Measurements from ENCODE around the gene POLRMT. TPM values are rescaled to one million over a fixed set of nuclear protein-coding genes. Genes with fewer than 3 reads are reported as not detected.

Gene POLRMT
- total RNA-seq, 1 experiment from 2014 or later, result 100 TPM

DNA sequence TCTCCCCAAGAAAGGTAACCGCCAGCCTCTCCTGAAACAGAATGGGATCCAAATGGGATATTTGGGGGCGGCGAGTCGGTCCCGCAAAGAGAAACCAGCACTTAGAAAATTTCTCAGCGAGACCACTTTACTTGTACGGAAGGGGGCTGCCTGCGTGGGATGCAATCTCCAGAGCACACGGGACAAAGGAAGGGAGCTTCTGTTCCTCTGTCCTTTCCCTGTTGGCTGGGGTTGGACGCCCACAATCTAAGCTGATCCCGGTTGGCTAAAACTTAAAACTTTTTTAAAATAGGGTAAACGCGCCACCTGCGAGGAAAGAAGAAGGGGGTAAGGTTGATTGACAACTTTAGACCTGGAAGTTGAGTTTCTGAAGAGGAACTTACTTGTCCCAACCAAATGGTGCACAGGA lies 61.8 kb downstream of the POLRMT start:
- DNase-seq (ENCODE audit: low spot score), result peak; percentile 80
- H3K4me3 ChIP-seq (ENCODE audit: low read depth, low read length, poor library complexity, severe bottlenecking), result peak overlapping the region; percentile 99
- POLR2A ChIA-PET (ENCODE audit: low non-redundant PET), result interaction anchor here (0.5 to 0.9 kb wide), 2 partner anchors 334 to 634 kb away, joined by 3 to 5 read pairs; partner anchors contain the start of gene STK11
- BruUV-seq (replicated peaks), result TSS peak; percentile 13
- intact Hi-C loops (cut with micrococcal nuclease; ENCODE audit: unreplicated experiment), result loop anchor here (5.0 kb wide), 1 partner anchor 39 kb away; the partner anchor contains the start of gene CDC34
- CTCF ChIA-PET, result no interaction called here
- H3K9me3 ChIP-seq (ENCODE audit: low read depth, low read length, poor library complexity, severe bottlenecking), result no peaks in the 10 kb centered on the region
- peaks cover 27% of the 10 kb centered on the region for H3K4me1 ChIP-seq (ENCODE audit: insufficient read depth, low read length, poor library complexity, severe bottlenecking)
- no peaks in the 10 kb centered on the region for H3K27me3 ChIP-seq (replicated peaks; ENCODE audit: insufficient read depth, low read depth, low read length, poor library complexity)
- TF ChIP-seq EZH2 (IDR thresholded peaks at IDR 0.05; ENCODE audit: borderline replicate concordance, low read depth, low read length, poor library complexity, severe bottlenecking), result no peak
- TF ChIP-seq, protein P1, sequence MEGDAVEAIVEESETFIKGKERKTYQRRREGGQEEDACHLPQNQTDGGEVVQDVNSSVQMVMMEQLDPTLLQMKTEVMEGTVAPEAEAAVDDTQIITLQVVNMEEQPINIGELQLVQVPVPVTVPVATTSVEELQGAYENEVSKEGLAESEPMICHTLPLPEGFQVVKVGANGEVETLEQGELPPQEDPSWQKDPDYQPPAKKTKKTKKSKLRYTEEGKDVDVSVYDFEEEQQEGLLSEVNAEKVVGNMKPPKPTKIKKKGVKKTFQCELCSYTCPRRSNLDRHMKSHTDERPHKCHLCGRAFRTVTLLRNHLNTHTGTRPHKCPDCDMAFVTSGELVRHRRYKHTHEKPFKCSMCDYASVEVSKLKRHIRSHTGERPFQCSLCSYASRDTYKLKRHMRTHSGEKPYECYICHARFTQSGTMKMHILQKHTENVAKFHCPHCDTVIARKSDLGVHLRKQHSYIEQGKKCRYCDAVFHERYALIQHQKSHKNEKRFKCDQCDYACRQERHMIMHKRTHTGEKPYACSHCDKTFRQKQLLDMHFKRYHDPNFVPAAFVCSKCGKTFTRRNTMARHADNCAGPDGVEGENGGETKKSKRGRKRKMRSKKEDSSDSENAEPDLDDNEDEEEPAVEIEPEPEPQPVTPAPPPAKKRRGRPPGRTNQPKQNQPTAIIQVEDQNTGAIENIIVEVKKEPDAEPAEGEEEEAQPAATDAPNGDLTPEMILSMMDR (conservative IDR thresholded peaks at IDR 0.05; ENCODE audit: low read depth, low read length), result no peak
- H3K27ac ChIP-seq (ENCODE audit: low read depth, low read length, poor library complexity, severe bottlenecking), result peak overlapping the region; percentile 97
- no peaks in the 10 kb centered on the region for H3K36me3 ChIP-seq (ENCODE audit: insufficient read depth, low read length, poor library complexity, severe bottlenecking)

DNA sequence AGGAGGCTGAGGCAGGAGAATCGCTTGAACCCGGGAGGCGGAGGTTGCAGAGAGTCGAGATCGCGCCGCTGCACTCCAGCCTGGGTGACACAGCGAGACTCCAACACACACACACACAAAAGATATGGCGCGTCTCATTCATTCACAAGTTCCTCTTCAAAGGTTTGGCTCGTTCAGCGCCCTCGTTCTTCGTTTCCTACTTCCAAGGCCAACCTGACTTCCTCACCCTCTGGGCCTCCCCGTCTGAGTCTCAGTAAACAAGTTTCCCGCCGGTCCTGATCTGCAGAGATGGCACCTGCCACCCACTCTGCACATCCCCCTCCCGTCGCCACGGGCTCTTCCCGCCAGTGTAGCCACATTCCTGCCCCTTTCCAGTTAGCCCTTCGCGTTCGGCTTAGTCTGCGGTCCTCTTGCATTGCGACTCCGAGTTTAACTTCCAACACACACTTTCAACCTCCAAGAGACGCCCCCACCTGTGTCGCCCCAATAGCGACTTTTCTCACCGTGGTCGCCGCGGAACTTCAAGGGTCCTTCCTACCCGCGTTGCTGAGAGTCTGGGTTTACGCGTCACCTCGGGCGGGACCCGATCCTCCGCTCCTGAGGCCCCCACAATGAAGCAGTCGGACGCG lies 62.3 kb downstream of the POLRMT start:
- TF ChIP-seq EZH2 (IDR thresholded peaks at IDR 0.05; ENCODE audit: borderline replicate concordance, low read depth, low read length, poor library complexity, severe bottlenecking), result no peak
- TF ChIP-seq, protein P1 (conservative IDR thresholded peaks at IDR 0.05; ENCODE audit: low read depth, low read length), result no peak
- peak; percentile 86 for DNase-seq (ENCODE audit: low spot score)
- H3K4me3 ChIP-seq (ENCODE audit: low read depth, low read length, poor library complexity, severe bottlenecking), result peak overlapping the region; percentile 99
- H3K36me3 ChIP-seq (ENCODE audit: insufficient read depth, low read length, poor library complexity, severe bottlenecking), result no peaks in the 10 kb centered on the region
- CTCF ChIA-PET, result no interaction called here
- BruUV-seq (replicated peaks), result TSS peak; percentile 83
- peaks cover 27% of the 10 kb centered on the region for H3K4me1 ChIP-seq (ENCODE audit: insufficient read depth, low read length, poor library complexity, severe bottlenecking)
- no peaks in the 10 kb centered on the region for H3K9me3 ChIP-seq (ENCODE audit: low read depth, low read length, poor library complexity, severe bottlenecking)
- intact Hi-C loops (cut with micrococcal nuclease; ENCODE audit: unreplicated experiment), result loop anchor here (5.0 kb wide), 1 partner anchor 39 kb away; the partner anchor contains the start of gene CDC34
- POLR2A ChIA-PET (ENCODE audit: low non-redundant PET), result interaction anchor here (0.9 kb wide), 1 partner anchor 635 kb away, joined by 3 read pairs; the partner anchor contains the start of gene STK11
- peak overlapping the region; percentile 97 for H3K27ac ChIP-seq (ENCODE audit: low read depth, low read length, poor library complexity, severe bottlenecking)
- H3K27me3 ChIP-seq (replicated peaks; ENCODE audit: insufficient read depth, low read depth, low read length, poor library complexity), result no peaks in the 10 kb centered on the region

DNA sequence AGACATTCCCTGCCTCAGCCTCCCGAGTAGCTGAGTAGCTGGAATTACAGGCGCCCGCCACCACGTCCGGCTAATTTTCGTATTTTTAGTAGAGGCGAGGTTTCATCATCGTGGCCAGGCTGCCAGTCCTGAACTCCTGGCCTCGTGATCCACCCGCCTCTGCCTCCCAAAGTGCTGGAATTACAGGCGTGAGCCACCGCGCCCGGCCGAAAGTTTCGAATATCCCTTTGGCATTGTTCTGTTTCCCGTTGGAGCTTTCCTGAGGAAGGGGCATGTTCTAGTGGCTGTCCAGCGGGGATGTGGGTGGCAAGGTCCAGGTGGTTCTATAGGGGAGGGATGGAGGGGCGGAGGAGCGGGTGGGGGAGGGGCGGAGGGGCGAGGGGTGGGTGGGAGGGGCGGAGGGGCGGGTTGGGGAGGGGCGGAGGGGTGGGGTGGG lies 63.1 kb downstream of the POLRMT start:
- no TSS peak for BruUV-seq (replicated peaks)
- Histone ChIP-seq H3K4me1 (ENCODE audit: insufficient read depth, low read length, poor library complexity, severe bottlenecking) (peaks cover 22% of the 10 kb centered on the region), H3K9me3 (ENCODE audit: low read depth, low read length, poor library complexity, severe bottlenecking) (no peaks in the 10 kb centered on the region), H3K36me3 (ENCODE audit: insufficient read depth, low read length, poor library complexity, severe bottlenecking) (no peaks in the 10 kb centered on the region), H3K4me3 (ENCODE audit: low read depth, low read length, poor library complexity, severe bottlenecking) (no peak overlapping the region), H3K27ac (ENCODE audit: low read depth, low read length, poor library complexity, severe bottlenecking) (no peak overlapping the region), H3K27me3 (replicated peaks; ENCODE audit: insufficient read depth, low read depth, low read length, poor library complexity) (no peaks in the 10 kb centered on the region)
- TF ChIP-seq, protein P1 (conservative IDR thresholded peaks at IDR 0.05; ENCODE audit: low read depth, low read length), result no peak
- no peak for TF ChIP-seq EZH2 (IDR thresholded peaks at IDR 0.05; ENCODE audit: borderline replicate concordance, low read depth, low read length, poor library complexity, severe bottlenecking)
- POLR2A ChIA-PET (ENCODE audit: low non-redundant PET), result no interaction called here
- intact Hi-C loops (cut with micrococcal nuclease; ENCODE audit: unreplicated experiment), result loop anchor here (5.0 kb wide), 1 partner anchor 38 kb away; the partner anchor contains the start of gene CDC34
- CTCF ChIA-PET, result no interaction called here
- DNase-seq (ENCODE audit: low spot score), result no peak
